ENCODE measurements around the gene AGAP1.

AGAP1 gene

GRCh38 chr2:236163471-236164200, 669.8 kb downstream of the AGAP1 start:
- DNase-seq (ENCODE audit: low read depth) = no peak

- no peak for DNase-seq (ENCODE audit: low read depth)
Measured at GRCh38 chr2:236164201-236164924, 670.5 kb downstream of the AGAP1 start.

- no peak for DNase-seq (ENCODE audit: low read depth)
Measured at GRCh38 chr2:236164925-236165841, 671.3 kb downstream of the AGAP1 start.

- no peak for DNase-seq (ENCODE audit: low read depth)
Measured at GRCh38 chr2:236165842-236166795, 672.3 kb downstream of the AGAP1 start.

- no peak for DNase-seq (ENCODE audit: low read depth)
Measured at GRCh38 chr2:236166796-236167296, 673.0 kb downstream of the AGAP1 start.

- no peak for DNase-seq (ENCODE audit: low read depth)
Measured at GRCh38 chr2:236167297-236168109, 673.7 kb downstream of the AGAP1 start.

- DNase-seq (ENCODE audit: low read depth) = no peak
Measured at GRCh38 chr2:236168110-236169080, 674.6 kb downstream of the AGAP1 start, which contains the start of gene GBX2. GBX2 (minus strand) TSS chr2:236168386; CDS start chr2:236167971, 415 bp downstream.

GRCh38 chr2:236169151-236169721, 675.4 kb downstream of the AGAP1 start:
- DNase-seq (ENCODE audit: low read depth) = no peak

- DNase-seq (ENCODE audit: low read depth) = no peak
Measured at GRCh38 chr2:236169741-236170589, 676.1 kb downstream of the AGAP1 start.

- DNase-seq (ENCODE audit: low read depth) = no peak
Measured at GRCh38 chr2:236170590-236171165, 676.8 kb downstream of the AGAP1 start.

- no peak for DNase-seq (ENCODE audit: low read depth)
Measured at GRCh38 chr2:236171181-236171679, 677.4 kb downstream of the AGAP1 start.

- no peak for DNase-seq (ENCODE audit: low read depth)
Measured at GRCh38 chr2:236171680-236172254, 677.9 kb downstream of the AGAP1 start.

GRCh38 chr2:236172255-236173035, 678.6 kb downstream of the AGAP1 start:
- DNase-seq (ENCODE audit: low read depth) = no peak

- no peak for DNase-seq (ENCODE audit: low read depth)
Measured at GRCh38 chr2:236173036-236173728, 679.3 kb downstream of the AGAP1 start.

All from activated gamma-delta T cell treated with anti-CD3 and anti-CD28 coated beads, Interleukin-2, amount 50 U/mL, for 16 hours (primary cell).